ENCODE measurements around the gene MXRA7. TPM values are rescaled to one million over a fixed set of nuclear protein-coding genes. Genes with fewer than 3 reads are reported as not detected.

The MXRA7 gene
- total and polyA plus RNA-seq, 2 of the 4 experiments (the other 2 are of a cell fraction), result 168 to 231 TPM

DNA sequence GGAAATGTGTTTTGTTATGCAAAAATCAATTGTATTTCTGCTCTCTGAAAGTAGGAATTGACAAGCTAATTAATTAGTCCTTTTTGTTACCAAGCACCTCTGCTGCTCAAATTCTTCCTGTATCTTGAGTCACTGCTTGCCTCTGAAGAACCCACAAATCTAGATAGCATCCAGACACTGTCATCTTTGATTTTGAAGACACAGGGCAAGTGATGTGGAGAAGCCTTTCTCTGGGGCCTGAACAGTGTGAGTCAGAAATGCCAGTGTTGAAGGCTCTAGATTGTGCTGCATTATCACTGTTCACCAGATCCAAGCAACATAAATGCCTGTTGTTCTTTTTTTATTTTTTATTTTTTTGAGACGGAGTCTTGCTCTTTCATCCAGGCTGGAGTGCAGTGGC lies 56.4 kb downstream of the MXRA7 start:
- Histone ChIP-seq H3K14ac (replicated peaks; ENCODE audit: low read depth, low read length) (no peak overlapping the region), H3K18ac (ENCODE audit: low read depth, low read length) (no peak overlapping the region), H3K36me3 (ENCODE audit: control insufficient read depth, insufficient read depth, low read length) (no peaks in the 10 kb centered on the region), H3K27me3 (ENCODE audit: control insufficient read depth, insufficient read depth, low read length) (peaks cover 8% of the 10 kb centered on the region; the same call in 1 of the 2 replicates), H2BK5ac (ENCODE audit: low read depth, low read length, poor library complexity, severe bottlenecking) (no peak overlapping the region), H2AK5ac (ENCODE audit: low read depth, low read length) (no peak overlapping the region), H2BK120ac (ENCODE audit: low read depth, low read length) (no peak overlapping the region), H3K4me1 (ENCODE audit: control insufficient read depth, insufficient read depth, low read length) (peaks cover under 1% of the 10 kb centered on the region; the same call in 1 of the 2 replicates), H2AK9ac (replicated peaks; ENCODE audit: low read depth, low read length, poor library complexity) (no peak overlapping the region), H3K27ac (ENCODE audit: insufficient read depth, low read length) (no peak overlapping the region), H3K9me3 (ENCODE audit: control insufficient read depth, insufficient read depth, low read length) (peaks cover 7% of the 10 kb centered on the region), H3K9ac (ENCODE audit: low read depth, low read length) (no peak overlapping the region), H4K8ac (ENCODE audit: low read depth in 2 of 2, low read length in 2 of 2) (no peak overlapping the region), H3K56ac (ENCODE audit: extremely low read depth, insufficient read depth, low read length) (no peak overlapping the region), H4K5ac (ENCODE audit: low read depth, low read length) (no peak overlapping the region), H3K23ac (ENCODE audit: low read depth, low read length) (no peak overlapping the region), H3K4me3 (ENCODE audit: insufficient read depth, low read depth, low read length) (no peak overlapping the region), H3K4me2 (ENCODE audit: low read depth, low read length) (no peak overlapping the region), H2BK15ac (ENCODE audit: low read depth, low read length) (no peak overlapping the region), H2BK20ac (ENCODE audit: low read depth, low read length) (no peak overlapping the region), H3K9me1 (ENCODE audit: insufficient read depth, low read length) (no peaks in the 10 kb centered on the region), H4K20me1 (ENCODE audit: insufficient read depth, low read length) (no peaks in the 10 kb centered on the region), H4K91ac (ENCODE audit: insufficient read depth, low read depth, low read length) (no peak overlapping the region), H3K4ac (ENCODE audit: low read depth, low read length) (no peak overlapping the region), H3K79me1 (ENCODE audit: low read depth in 1 of 2, low read length in 2 of 2) (no peaks in the 10 kb centered on the region), H2AFZ (replicated peaks; ENCODE audit: low read length, poor library complexity) (no peak overlapping the region)
- intact Hi-C loops (cut with micrococcal nuclease), result no loop called here
- BruUV-seq (replicated peaks), result no TSS peak
- ChIA-PET CTCF (no interaction called here), POLR2A (ENCODE audit: unreplicated experiment) (no interaction called here)
- TF ChIP-seq MXI1 (IDR thresholded peaks at IDR 0.05; ENCODE audit: borderline replicate concordance, low read depth, low read length), result no peak
- TF ChIP-seq MAZ (IDR thresholded peaks at IDR 0.05; ENCODE audit: borderline replicate concordance, low read depth, low read length), result no peak
- no peak for TF ChIP-seq NFE2L2 (IDR thresholded peaks at IDR 0.05; ENCODE audit: low read depth, low read length)
- no peak for TF ChIP-seq CTCF (conservative IDR thresholded peaks at IDR 0.05; ENCODE audit: low read depth, low read length)
- no peak for TF ChIP-seq RAD21 (IDR thresholded peaks at IDR 0.05; ENCODE audit: low read length)
- TF ChIP-seq RCOR1 (IDR thresholded peaks at IDR 0.05; ENCODE audit: insufficient replicate concordance, low read length), result no peak
- no peak for TF ChIP-seq SMC3 (IDR thresholded peaks at IDR 0.05; ENCODE audit: low read depth, low read length)
- no peak for TF ChIP-seq CHD1 (IDR thresholded peaks at IDR 0.05; ENCODE audit: low read depth, low read length)
- no peak for TF ChIP-seq POLR2A (IDR thresholded peaks at IDR 0.05; ENCODE audit: low read depth, low read length)
- TF ChIP-seq CEBPB (IDR thresholded peaks at IDR 0.05; ENCODE audit: low read depth, low read length), result no peak
- DNase-seq, result no peak
- in situ Hi-C loops (cut with MboI; ENCODE audit: low sequenced_read_pairs), result no loop called here
- no peak for ATAC-seq (ENCODE audit: low read depth)
- no CpG with 5 or more reads among the region's 1 CpG for WGBS, 2 experiments (ENCODE audit: extremely low coverage in 2 of 2, insufficient read length in 1 of 2)
- dilution Hi-C loops (cut with HindIII; ENCODE audit: low sequenced_read_pairs, unreplicated experiment), result no loop called here

Data from IMR-90 (cell line).